ENCODE results near the gene TMPRSS12. TPM values are rescaled to one million over a fixed set of nuclear protein-coding genes. Genes with fewer than 3 reads are reported as not detected.
"Not testable (repeated sequence)": the region's sequence is repeated elsewhere in the genome, so short reads cannot be mapped to it uniquely, and the experiment has no call there.

TMPRSS12 gene
- total and polyA plus RNA-seq, 4 donors, result 0.12 to 0.19 TPM; not detected in 2

DNA sequence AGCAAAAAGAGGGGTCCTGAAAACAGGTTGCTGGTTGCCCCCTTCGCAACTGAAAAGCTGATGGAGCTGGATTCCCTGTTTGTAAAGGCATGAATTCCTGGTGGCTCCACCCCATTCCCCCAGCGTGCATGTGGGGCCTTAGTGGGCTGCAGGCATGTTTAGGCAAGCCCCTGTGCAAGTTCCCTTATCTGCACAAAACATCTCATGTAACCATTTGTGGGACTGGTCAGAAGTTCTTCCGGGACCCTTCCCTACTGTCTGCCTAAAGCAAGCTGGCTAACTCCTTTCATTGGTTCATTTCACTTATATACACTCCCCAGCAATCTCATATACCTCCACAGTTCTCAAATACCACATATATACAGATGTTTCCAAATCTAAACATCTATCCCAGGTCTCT is 85.7 kb downstream of the TMPRSS12 start:
- Histone ChIP-seq H3K4me3 (ENCODE audit: low read depth, low read length) (peak overlapping the region; percentile 18), H3K9me3 (ENCODE audit: control insufficient read depth, insufficient read depth, low read length) (no peaks in the 10 kb centered on the region), H3K36me3 (ENCODE audit: control insufficient read depth, insufficient read depth, low read length) (peaks cover 8% of the 10 kb centered on the region), H3K4me1 (ENCODE audit: control insufficient read depth, insufficient read depth, low read length) (peaks cover 8% of the 10 kb centered on the region), H3K27ac (ENCODE audit: low read depth, low read length) (no peak overlapping the region), H3K27me3 (ENCODE audit: control insufficient read depth, insufficient read depth, low read length) (no peaks in the 10 kb centered on the region)
- no peak for DNase-seq (ENCODE audit: low read depth in 4 of 6, low spot score in 6 of 6)
- WGBS (ENCODE audit: insufficient coverage), result 64% methylated on average over 3 of the region's 3 CpGs

DNA sequence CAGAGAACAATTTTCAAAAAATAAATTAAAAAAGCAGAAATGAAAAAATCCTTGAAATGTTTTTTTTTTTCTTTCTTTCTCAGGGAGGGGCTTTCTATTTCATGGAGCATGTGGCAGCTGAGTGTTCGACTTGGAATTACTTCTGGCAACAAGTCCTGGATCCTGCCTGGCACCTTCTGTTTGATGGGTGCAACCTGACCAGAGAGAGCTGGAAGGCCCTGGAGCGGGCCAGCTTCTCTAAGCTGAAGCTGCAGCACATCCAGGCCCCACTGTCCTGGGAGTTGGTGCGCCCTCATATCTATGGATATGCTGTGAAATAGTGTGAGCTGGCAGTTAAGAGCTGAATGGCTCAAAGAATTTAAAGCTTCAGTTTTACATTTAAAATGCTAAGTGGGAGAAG is 87.1 kb downstream of the TMPRSS12 start:
- H3K27ac ChIP-seq (ENCODE audit: low read depth, low read length), result no peak overlapping the region
- 96% methylated on average over 3 of the region's 3 CpGs for WGBS (ENCODE audit: insufficient coverage)
- H3K9me3 ChIP-seq (ENCODE audit: control insufficient read depth, insufficient read depth, low read length), result no peaks in the 10 kb centered on the region
- no peak overlapping the region for H3K4me3 ChIP-seq (ENCODE audit: low read depth, low read length)
- peaks cover 5% of the 10 kb centered on the region for H3K4me1 ChIP-seq (ENCODE audit: control insufficient read depth, insufficient read depth, low read length)
- no peak for DNase-seq (ENCODE audit: low read depth in 4 of 6, low spot score in 6 of 6)
- peaks cover 8% of the 10 kb centered on the region for H3K36me3 ChIP-seq (ENCODE audit: control insufficient read depth, insufficient read depth, low read length)
- no peaks in the 10 kb centered on the region for H3K27me3 ChIP-seq (ENCODE audit: control insufficient read depth, insufficient read depth, low read length)

DNA sequence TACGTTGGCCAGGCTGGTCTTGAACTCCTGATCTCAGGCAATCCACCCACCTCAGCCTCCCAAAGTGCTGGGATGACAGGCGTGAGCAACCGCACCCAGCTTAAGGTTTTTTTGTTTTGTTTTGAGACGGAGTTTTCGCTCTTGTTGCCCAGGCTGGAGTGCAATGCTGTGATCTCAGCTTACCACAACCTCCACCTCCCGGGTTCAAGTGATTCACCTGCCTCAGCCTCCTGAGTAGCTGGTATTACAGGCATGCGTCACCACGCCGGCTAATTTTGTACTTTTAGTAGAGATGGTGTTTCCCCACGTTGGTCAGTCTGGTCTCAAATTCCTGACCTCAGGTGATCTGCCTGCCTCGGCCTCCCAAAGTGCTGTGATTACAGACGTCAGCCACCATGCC is 87.8 kb downstream of the TMPRSS12 start:
- not testable (repeated sequence) for H3K27ac ChIP-seq (ENCODE audit: low read depth, low read length); H3K27me3 ChIP-seq (ENCODE audit: control insufficient read depth, insufficient read depth, low read length); H3K9me3 ChIP-seq (ENCODE audit: control insufficient read depth, insufficient read depth, low read length); DNase-seq (ENCODE audit: low read depth in 4 of 6, low spot score in 6 of 6); H3K4me1 ChIP-seq (ENCODE audit: control insufficient read depth, insufficient read depth, low read length); H3K36me3 ChIP-seq (ENCODE audit: control insufficient read depth, insufficient read depth, low read length); H3K4me3 ChIP-seq (ENCODE audit: low read depth, low read length)
- 100% methylated on average over 2 of the region's 12 CpGs for WGBS (ENCODE audit: insufficient coverage)

DNA sequence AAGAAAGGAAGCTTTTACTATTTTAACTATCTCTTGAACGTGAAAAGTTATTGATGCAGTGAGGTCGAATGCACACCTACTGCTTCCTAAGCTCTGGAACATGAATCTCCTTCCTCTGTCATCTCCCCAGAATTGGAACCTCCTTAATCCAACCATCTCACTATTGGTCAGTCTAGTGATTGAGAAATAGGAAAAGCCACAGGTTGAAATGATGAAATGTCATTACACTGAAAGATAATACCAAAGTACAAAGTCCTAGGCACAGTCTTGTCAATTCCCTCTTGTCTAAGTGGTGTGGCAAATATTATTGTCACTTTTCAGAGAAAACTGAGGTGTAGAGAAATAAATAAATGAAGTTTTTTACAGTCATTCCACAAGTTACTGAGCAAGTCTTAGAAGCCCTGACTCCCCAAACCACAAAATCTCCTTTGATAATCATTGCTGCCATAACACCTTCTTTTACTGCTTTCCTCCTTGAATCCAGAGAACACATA is 90.1 kb downstream of the TMPRSS12 start:
- DNase-seq (ENCODE audit: low read depth in 4 of 6, low spot score in 6 of 6), result no peak
- peaks cover 1% of the 10 kb centered on the region for H3K9me3 ChIP-seq (ENCODE audit: control insufficient read depth, insufficient read depth, low read length)
- peaks cover 15% of the 10 kb centered on the region for H3K36me3 ChIP-seq (ENCODE audit: control insufficient read depth, insufficient read depth, low read length)
- H3K4me1 ChIP-seq (ENCODE audit: control insufficient read depth, insufficient read depth, low read length), result no peaks in the 10 kb centered on the region
- no CpG with 5 or more reads among the region's 2 CpGs for WGBS (ENCODE audit: insufficient coverage)
- H3K27ac ChIP-seq (ENCODE audit: low read depth, low read length), result no peak overlapping the region
- H3K27me3 ChIP-seq (ENCODE audit: control insufficient read depth, insufficient read depth, low read length), result no peaks in the 10 kb centered on the region
- no peak overlapping the region for H3K4me3 ChIP-seq (ENCODE audit: low read depth, low read length)

DNA sequence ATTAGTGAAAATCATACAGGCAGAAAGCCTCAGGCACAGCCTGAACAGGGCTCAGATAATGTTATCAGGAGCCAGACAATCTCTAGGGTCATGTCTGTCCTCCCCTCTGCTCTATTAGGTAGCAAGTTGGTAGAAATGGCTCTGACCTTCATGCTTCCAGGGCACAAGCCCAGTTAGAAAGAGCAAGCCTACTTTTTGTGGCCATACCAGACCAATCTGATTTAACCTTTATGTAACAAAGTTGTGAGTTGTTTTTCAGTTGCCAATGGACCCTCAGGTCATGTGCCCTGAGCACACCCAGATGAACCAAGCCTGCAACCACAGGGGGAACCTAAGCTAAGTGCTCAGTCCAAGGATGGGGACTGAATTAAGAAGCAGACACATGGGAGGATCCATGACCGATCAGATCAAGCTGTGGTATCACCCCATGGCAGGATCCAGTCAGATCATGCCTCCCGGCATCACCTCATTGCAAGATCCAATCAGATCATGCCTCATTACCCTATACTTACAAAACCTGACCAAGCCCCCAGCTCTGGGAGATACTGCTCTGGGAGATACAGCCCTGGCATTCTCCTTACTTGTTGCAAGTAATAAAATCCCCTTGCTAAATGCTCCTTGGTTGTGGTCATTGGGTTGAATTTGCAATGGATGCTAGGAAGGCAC is 90.9 kb downstream of the TMPRSS12 start:
- Histone ChIP-seq H3K9me3 (ENCODE audit: control insufficient read depth, insufficient read depth, low read length) (peaks cover 1% of the 10 kb centered on the region), H3K27ac (ENCODE audit: low read depth, low read length) (no peak overlapping the region), H3K4me3 (ENCODE audit: low read depth, low read length) (no peak overlapping the region), H3K4me1 (ENCODE audit: control insufficient read depth, insufficient read depth, low read length) (no peaks in the 10 kb centered on the region), H3K27me3 (ENCODE audit: control insufficient read depth, insufficient read depth, low read length) (no peaks in the 10 kb centered on the region), H3K36me3 (ENCODE audit: control insufficient read depth, insufficient read depth, low read length) (peaks cover 21% of the 10 kb centered on the region)
- no peak for DNase-seq (ENCODE audit: low read depth in 4 of 6, low spot score in 6 of 6)
- 100% methylated on average over 2 of the region's 2 CpGs for WGBS (ENCODE audit: insufficient coverage)

DNA sequence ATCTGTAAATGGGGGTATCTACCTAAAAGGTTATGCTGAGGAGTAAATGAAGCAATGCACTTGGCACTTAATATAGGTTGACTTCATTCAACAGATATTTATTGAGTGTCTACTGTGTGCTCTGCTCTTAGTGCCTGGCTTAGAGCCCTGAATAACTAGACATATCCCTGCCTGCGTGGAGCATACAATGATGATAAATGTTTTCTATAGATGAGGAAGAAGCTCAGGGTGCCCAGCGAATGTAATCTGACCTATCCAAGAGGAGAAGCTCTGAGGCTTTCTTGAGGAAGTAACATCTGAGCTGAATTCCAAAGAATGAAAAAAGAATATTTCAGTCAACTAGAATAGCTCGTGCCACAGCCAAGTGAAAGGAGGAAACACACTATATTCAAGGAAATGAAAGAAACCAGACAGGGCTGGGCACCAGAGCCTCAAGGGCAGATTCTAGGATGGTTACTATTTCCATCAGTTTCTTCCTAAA is 91.7 kb downstream of the TMPRSS12 start:
- H3K27ac ChIP-seq (ENCODE audit: low read depth, low read length), result no peak overlapping the region
- no peaks in the 10 kb centered on the region for H3K4me1 ChIP-seq (ENCODE audit: control insufficient read depth, insufficient read depth, low read length)
- peaks cover 1% of the 10 kb centered on the region for H3K9me3 ChIP-seq (ENCODE audit: control insufficient read depth, insufficient read depth, low read length)
- H3K27me3 ChIP-seq (ENCODE audit: control insufficient read depth, insufficient read depth, low read length), result no peaks in the 10 kb centered on the region
- H3K36me3 ChIP-seq (ENCODE audit: control insufficient read depth, insufficient read depth, low read length), result peaks cover 21% of the 10 kb centered on the region
- 88% methylated on average over 2 of the region's 3 CpGs for WGBS (ENCODE audit: insufficient coverage)
- H3K4me3 ChIP-seq (ENCODE audit: low read depth, low read length), result no peak overlapping the region
- DNase-seq (ENCODE audit: low read depth in 4 of 6, low spot score in 6 of 6), result no peak

DNA sequence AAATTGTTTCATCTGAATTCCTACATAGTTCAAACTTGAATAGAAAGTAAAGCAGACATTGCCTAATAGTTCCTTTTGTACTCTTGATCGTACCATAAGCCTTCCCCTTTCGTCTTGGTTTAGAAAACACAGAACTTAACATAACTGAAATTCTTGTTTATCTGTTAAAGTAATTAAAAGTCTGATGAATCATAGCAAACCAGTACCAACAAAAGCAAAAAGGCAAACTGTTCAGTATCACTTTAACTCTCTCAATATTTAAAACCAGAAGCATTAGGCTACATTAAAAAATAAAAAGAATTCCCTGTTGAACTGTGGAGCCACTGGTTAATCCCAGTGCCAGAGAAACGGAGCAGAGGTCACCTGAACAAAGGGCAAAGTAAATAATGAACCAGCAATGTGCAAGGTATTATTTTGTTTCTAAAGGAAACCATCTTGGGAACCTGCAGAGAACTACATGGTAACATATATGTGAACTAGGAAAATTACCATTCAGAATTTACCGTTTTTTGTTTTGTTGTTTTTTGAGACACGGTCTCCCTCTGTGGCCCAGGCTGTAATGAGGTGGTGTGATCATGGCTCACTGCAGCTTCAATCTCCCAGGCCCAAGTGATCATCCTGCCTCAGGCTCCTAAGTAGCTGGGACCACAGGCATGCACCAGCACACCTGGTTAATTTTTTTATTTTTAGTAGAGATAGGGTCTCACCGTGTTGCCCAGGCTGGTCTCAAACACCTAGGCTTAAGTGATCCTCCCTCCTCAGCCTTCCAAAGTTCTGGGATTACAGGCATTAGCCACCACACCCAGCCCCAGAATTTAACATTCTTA is 92.5 kb downstream of the TMPRSS12 start:
- peaks cover 18% of the 10 kb centered on the region for H3K36me3 ChIP-seq (ENCODE audit: control insufficient read depth, insufficient read depth, low read length)
- 43% methylated on average over 1 of the region's 6 CpGs for WGBS (ENCODE audit: insufficient coverage)
- H3K27me3 ChIP-seq (ENCODE audit: control insufficient read depth, insufficient read depth, low read length), result no peaks in the 10 kb centered on the region

DNA sequence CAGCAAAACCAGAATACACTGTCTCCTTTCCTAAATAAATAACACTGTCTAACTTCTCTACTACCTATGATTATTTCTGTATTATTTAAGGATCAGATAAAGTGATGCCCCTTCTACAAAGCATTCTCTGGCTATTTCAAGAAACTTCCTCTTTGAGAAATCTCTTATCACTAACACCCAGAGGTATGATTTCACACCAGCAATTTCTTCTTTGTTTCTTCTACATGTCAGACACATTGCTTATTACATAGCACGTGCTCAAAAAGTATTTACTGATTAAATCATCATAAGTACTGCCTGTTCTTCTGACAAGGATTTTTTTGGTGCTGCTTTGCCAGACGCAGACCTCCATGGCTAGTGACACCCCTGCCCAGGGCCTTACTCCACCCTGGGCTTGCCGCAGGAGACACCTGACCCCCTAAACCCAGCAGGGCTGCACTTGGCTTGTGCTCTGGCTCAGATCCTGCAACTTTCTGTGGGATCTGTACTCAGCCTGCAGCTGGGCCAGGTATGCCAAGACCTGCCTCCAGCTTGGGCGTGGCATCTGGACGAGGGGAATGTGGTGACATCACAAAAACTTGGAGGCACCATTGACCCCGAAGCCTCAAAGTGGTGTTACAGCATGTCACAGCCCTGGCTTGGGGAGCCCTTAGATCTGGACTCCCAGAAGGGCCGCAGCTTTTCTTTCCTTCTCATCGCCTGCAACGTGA is 94.2 kb downstream of the TMPRSS12 start:
- H3K27me3 ChIP-seq (ENCODE audit: control insufficient read depth, insufficient read depth, low read length), result no peaks in the 10 kb centered on the region
- peaks cover 1% of the 10 kb centered on the region for H3K9me3 ChIP-seq (ENCODE audit: control insufficient read depth, insufficient read depth, low read length)
- DNase-seq (ENCODE audit: low read depth in 4 of 6, low spot score in 6 of 6), result no peak
- 95% methylated on average over 8 of the region's 9 CpGs for WGBS (ENCODE audit: insufficient coverage)
- H3K27ac ChIP-seq (ENCODE audit: low read depth, low read length), result no peak overlapping the region
- no peak overlapping the region for H3K4me3 ChIP-seq (ENCODE audit: low read depth, low read length)
- no peaks in the 10 kb centered on the region for H3K4me1 ChIP-seq (ENCODE audit: control insufficient read depth, insufficient read depth, low read length)
- peaks cover 13% of the 10 kb centered on the region for H3K36me3 ChIP-seq (ENCODE audit: control insufficient read depth, insufficient read depth, low read length)

More for the DNA sequence above, 92.5 kb downstream of the TMPRSS12 start:
- DNase-seq (ENCODE audit: low read depth in 4 of 6, low spot score in 6 of 6), result no peak
- H3K4me3 ChIP-seq (ENCODE audit: low read depth, low read length), result no peak overlapping the region
- peaks cover 1% of the 10 kb centered on the region for H3K9me3 ChIP-seq (ENCODE audit: control insufficient read depth, insufficient read depth, low read length)
- no peak overlapping the region for H3K27ac ChIP-seq (ENCODE audit: low read depth, low read length)
- H3K4me1 ChIP-seq (ENCODE audit: control insufficient read depth, insufficient read depth, low read length), result no peaks in the 10 kb centered on the region
